Measurements from ENCODE around the gene ICE1.
"Not testable (repeated sequence)": the region's sequence is repeated elsewhere in the genome, so short reads cannot be mapped to it uniquely, and the experiment has no call there.

The ICE1 gene

GRCh38 chr5:5421961-5422818, at the start of gene ICE1:
ICE1 (plus strand) TSS chr5:5422677; CDS start chr5:5422916, 239 bp downstream.
- DNase-seq (ENCODE audit: low read depth in 2 of 2) = peak; percentile 83 to 88

- DNase-seq (ENCODE audit: low read depth in 2 of 2) = no peak
These were observed 49.5 kb upstream of the ICE1 start for GRCh38 chr5:5372930-5373329.

GRCh38 chr5:5373351-5373989, 49.0 kb upstream of the ICE1 start:
- DNase-seq (ENCODE audit: low read depth in 2 of 2) = no peak

- DNase-seq (ENCODE audit: low read depth in 2 of 2) = no peak
These were observed 48.3 kb upstream of the ICE1 start for GRCh38 chr5:5374009-5374715.

- DNase-seq (ENCODE audit: low read depth in 2 of 2) = no peak
These were observed 44.7 kb upstream of the ICE1 start for GRCh38 chr5:5377780-5378179.

GRCh38 chr5:5378531-5378930, 43.9 kb upstream of the ICE1 start:
- DNase-seq (ENCODE audit: low read depth in 2 of 2) = no peak

- no peak for DNase-seq (ENCODE audit: low read depth in 2 of 2)
These were observed 42.2 kb upstream of the ICE1 start for GRCh38 chr5:5380298-5380697.

- no peak for DNase-seq (ENCODE audit: low read depth in 2 of 2)
These were observed 41.1 kb upstream of the ICE1 start for GRCh38 chr5:5381310-5381913.

GRCh38 chr5:5383461-5383860, 39.0 kb upstream of the ICE1 start:
- no peak for DNase-seq (ENCODE audit: low read depth in 2 of 2)

GRCh38 chr5:5384660-5385330, 37.7 kb upstream of the ICE1 start:
- DNase-seq (ENCODE audit: low read depth in 2 of 2) = no peak

- DNase-seq (ENCODE audit: low read depth in 2 of 2) = no peak
These were observed 37.2 kb upstream of the ICE1 start for GRCh38 chr5:5385331-5385662.

GRCh38 chr5:5386329-5386728, 36.1 kb upstream of the ICE1 start:
- DNase-seq (ENCODE audit: low read depth in 2 of 2) = no peak

GRCh38 chr5:5387192-5387591, 35.3 kb upstream of the ICE1 start:
- DNase-seq (ENCODE audit: low read depth in 2 of 2) = no peak

GRCh38 chr5:5387777-5388176, 34.7 kb upstream of the ICE1 start:
- DNase-seq (ENCODE audit: low read depth in 2 of 2) = no peak

- not testable (repeated sequence) for DNase-seq (ENCODE audit: low read depth in 2 of 2)
These were observed 32.2 kb upstream of the ICE1 start for GRCh38 chr5:5390121-5390869.

GRCh38 chr5:5392504-5392903, 30.0 kb upstream of the ICE1 start:
- DNase-seq (ENCODE audit: low read depth in 2 of 2) = not testable (repeated sequence)

- DNase-seq (ENCODE audit: low read depth in 2 of 2) = not testable (repeated sequence)
These were observed 28.0 kb upstream of the ICE1 start for GRCh38 chr5:5394384-5394986.

- not testable (repeated sequence) for DNase-seq (ENCODE audit: low read depth in 2 of 2)
These were observed 27.4 kb upstream of the ICE1 start for GRCh38 chr5:5395093-5395492.

GRCh38 chr5:5398071-5398470, 24.4 kb upstream of the ICE1 start:
- no peak for DNase-seq (ENCODE audit: low read depth in 2 of 2)

- no peak for DNase-seq (ENCODE audit: low read depth in 2 of 2)
These were observed 21.4 kb upstream of the ICE1 start for GRCh38 chr5:5401095-5401494.

GRCh38 chr5:5403741-5404140, 18.7 kb upstream of the ICE1 start:
- DNase-seq (ENCODE audit: low read depth in 2 of 2) = no peak

Data from stimulated activated CD8-positive, alpha-beta memory T cell treated with anti-CD3 and anti-CD28 coated beads, Interleukin-15, amount 100 ng/mL, for 48 hours (primary cell).